ENCODE results near the gene CHRM4. TPM values are rescaled to one million over a fixed set of nuclear protein-coding genes. Genes with fewer than 3 reads are reported as not detected.
"Not testable (repeated sequence)": the region's sequence is repeated elsewhere in the genome, so short reads cannot be mapped to it uniquely, and the experiment has no call there.

Gene CHRM4
- total RNA-seq, 2 donors from 2014 or later = 1.8 TPM; not detected in 1

DNA sequence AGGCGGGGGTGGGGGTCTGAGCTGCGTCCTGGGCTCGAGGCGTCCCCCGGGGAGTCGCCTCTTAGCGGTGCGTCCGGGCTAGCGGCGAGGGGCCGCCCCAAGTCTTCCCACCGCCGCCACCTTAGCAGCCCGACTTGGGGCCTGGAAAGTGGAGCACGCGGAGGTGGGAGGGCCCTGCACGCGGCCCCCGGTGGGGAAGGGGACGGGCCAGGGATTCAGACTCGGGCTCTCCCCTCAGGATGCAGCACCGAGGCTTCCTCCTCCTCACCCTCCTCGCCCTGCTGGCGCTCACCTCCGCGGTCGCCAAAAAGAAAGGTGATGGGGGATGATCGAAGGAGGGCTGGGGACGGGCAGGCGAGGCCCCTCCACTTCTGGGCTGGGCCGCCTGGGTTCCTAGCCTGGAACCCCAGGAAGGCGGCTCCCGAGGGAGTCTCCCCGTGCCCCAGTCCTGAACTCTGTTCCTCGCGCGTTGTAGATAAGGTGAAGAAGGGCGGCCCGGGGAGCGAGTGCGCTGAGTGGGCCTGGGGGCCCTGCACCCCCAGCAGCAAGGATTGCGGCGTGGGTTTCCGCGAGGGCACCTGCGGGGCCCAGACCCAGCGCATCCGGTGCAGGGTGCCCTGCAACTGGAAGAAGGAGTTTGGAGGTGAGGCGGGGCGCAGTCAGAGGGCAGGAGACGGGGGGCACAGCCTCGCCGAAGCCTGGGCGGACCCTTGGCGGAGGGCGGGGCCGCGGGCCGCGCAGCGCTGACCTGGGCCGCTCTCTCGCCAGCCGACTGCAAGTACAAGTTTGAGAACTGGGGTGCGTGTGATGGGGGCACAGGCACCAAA, 9.5 kb downstream of the CHRM4 start:
- no peaks in the 10 kb centered on the region for H3K36me3 ChIP-seq
- no peaks in the 10 kb centered on the region for H3K9me3 ChIP-seq
- no peak overlapping the region for H3K27ac ChIP-seq
- ATAC-seq (ENCODE audit: insufficient number of reproducible peaks, low FRiP score, low read depth) (no peak), DNase-seq (ENCODE audit: low spot score) (no peak)
- H3K4me3 ChIP-seq = peak overlapping the region; percentile 93
- TF ChIP-seq, protein P1, sequence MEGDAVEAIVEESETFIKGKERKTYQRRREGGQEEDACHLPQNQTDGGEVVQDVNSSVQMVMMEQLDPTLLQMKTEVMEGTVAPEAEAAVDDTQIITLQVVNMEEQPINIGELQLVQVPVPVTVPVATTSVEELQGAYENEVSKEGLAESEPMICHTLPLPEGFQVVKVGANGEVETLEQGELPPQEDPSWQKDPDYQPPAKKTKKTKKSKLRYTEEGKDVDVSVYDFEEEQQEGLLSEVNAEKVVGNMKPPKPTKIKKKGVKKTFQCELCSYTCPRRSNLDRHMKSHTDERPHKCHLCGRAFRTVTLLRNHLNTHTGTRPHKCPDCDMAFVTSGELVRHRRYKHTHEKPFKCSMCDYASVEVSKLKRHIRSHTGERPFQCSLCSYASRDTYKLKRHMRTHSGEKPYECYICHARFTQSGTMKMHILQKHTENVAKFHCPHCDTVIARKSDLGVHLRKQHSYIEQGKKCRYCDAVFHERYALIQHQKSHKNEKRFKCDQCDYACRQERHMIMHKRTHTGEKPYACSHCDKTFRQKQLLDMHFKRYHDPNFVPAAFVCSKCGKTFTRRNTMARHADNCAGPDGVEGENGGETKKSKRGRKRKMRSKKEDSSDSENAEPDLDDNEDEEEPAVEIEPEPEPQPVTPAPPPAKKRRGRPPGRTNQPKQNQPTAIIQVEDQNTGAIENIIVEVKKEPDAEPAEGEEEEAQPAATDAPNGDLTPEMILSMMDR (IDR thresholded peaks at IDR 0.05) = no peak
- H3K27me3 ChIP-seq (replicated peaks; ENCODE audit: insufficient read depth) = no peaks in the 10 kb centered on the region
- H3K4me1 ChIP-seq (ENCODE audit: control insufficient read depth in 1 of 2, low read depth in 2 of 2) = peaks cover 9 to 11% of the 10 kb centered on the region in 2 donors

DNA sequence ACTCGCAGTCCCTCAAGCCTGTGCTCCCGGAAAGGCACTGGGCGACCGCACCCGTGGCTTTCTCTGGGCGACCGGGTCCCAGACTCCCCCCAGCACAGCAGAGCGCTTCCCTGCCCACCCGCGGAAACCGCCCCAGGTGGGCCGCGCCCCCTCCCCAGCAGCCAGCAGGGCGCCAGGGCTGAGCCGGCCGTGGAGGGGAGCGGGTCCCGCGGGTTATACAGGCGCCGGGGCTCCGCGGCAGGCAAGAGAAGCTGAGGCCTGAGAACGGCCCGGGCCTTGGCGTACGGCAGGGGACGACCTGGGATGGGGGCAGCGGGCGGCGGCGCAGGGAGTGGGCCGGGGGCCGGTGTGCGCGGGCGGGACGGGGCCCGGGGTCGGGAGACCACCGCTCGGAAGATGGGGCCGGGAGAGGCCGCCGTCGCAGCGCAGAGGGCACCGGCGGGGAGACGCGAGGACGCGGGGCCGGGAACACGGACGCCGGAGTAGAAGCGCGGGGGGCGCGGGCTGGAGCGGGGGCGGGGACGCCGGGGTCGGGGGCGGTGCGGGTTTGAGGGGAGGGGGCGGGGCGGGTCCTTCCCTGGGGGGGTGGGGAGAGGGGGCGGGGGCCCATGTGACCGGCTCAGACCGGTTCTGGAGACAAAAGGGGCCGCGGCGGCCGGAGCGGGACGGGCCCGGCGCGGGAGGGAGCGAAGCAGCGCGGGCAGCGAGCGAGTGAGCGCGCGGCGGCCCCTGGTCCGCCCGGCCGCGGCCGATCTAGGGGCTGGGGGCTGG, 10.3 kb downstream of the CHRM4 start, which contains the start of gene MDK:
Gene MDK (plus strand): TSS at position 622 of the 771 bp plus-strand sequence. CDS start 389 bp downstream, outside the sequence.
- DNase-seq (ENCODE audit: low spot score) (no peak), ATAC-seq (ENCODE audit: insufficient number of reproducible peaks, low FRiP score, low read depth) (no peak)
- peaks cover 5% of the 10 kb centered on the region for H3K36me3 ChIP-seq
- no peaks in the 10 kb centered on the region for H3K27me3 ChIP-seq (replicated peaks; ENCODE audit: insufficient read depth)
- no peaks in the 10 kb centered on the region for H3K9me3 ChIP-seq
- peaks cover 9 to 11% of the 10 kb centered on the region in 2 donors for H3K4me1 ChIP-seq (ENCODE audit: control insufficient read depth in 1 of 2, low read depth in 2 of 2)
- TF ChIP-seq, protein P1 (IDR thresholded peaks at IDR 0.05) = no peak
- peak within 1 kb of the TSS; percentile 93 for H3K4me3 ChIP-seq
- H3K27ac ChIP-seq = peak within 1 kb of the TSS in 1 of 2 donors; percentile 26

DNA sequence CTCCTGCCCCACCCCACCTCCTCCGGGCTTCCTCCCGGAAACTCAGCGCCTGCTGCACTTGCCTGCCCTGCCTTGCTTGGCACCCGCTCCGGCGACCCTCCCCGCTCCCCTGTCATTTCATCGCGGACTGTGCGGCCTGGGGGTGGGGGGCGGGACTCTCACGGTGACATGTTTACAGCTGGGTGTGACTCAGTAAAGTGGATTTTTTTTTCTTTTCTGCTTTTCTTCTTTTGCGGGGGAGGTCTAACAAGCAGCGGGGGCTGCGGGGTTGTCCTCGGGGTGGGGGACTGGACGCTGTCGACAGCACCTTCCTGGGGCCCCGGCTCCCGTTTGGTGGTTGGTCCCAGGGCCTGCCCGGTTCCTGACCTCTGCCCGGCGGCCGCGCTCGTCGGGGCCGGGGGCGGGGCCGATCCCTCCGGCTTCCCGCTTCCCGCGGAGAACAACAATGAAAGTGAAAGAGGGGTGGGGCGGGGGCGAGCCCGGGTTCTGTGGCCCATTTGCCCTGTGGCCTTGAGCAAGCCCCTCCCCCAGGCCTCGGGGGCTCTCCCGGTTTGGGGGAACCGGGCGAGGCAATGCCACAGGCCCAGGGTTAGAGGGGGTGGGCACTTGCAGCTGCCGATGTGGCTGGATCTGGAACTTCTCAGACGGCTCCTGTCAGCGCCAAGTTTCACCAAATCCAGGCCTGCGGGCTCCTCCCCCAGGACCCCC, 11.1 kb downstream of the CHRM4 start:
- peaks cover 12% of the 10 kb centered on the region for H3K36me3 ChIP-seq
- ATAC-seq (ENCODE audit: insufficient number of reproducible peaks, low FRiP score, low read depth) (peak; percentile 32), DNase-seq (ENCODE audit: low spot score) (no peak)
- TF ChIP-seq, protein P1 (IDR thresholded peaks at IDR 0.05) = no peak
- H3K4me3 ChIP-seq = peak overlapping the region; percentile 93
- peak overlapping the region in 1 of 2 donors; percentile 26 for H3K27ac ChIP-seq
- H3K9me3 ChIP-seq = no peaks in the 10 kb centered on the region
- peaks cover 9 to 11% of the 10 kb centered on the region in 2 donors for H3K4me1 ChIP-seq (ENCODE audit: control insufficient read depth in 1 of 2, low read depth in 2 of 2)
- no peaks in the 10 kb centered on the region for H3K27me3 ChIP-seq (replicated peaks; ENCODE audit: insufficient read depth)

DNA sequence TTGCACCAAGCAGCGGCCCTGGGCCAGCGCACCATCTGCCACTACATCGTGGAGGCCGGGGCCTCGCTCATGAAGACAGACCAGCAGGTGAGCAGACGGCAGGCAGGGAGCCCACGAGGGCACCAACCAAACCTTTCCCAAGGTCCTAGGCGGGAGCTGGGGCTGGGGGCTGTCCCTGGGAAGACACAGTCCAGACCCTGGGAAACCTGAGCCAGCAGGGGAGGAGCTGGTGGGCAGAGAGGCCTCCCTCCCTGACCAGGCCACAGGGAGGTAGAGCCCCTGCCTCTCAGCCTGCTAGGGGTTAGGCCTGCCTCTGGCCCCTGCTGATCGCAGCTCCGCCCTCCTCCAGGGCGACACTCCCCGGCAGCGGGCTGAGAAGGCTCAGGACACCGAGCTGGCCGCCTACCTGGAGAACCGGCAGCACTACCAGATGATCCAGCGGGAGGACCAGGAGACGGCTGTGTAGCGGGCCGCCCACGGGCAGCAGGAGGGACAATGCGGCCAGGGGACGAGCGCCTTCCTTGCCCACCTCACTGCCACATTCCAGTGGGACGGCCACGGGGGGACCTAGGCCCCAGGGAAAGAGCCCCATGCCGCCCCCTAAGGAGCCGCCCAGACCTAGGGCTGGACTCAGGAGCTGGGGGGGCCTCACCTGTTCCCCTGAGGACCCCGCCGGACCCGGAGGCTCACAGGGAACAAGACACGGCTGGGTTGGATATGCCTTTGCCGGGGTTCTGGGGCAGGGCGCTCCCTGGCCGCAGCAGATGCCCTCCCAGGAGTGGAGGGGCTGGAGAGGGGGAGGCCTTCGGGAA, 11.9 kb downstream of the CHRM4 start:
- peak overlapping the region; percentile 93 for H3K4me3 ChIP-seq
- H3K27me3 ChIP-seq (replicated peaks; ENCODE audit: insufficient read depth); ATAC-seq (ENCODE audit: insufficient number of reproducible peaks, low FRiP score, low read depth); DNase-seq (ENCODE audit: low spot score); H3K9me3 ChIP-seq: not testable (repeated sequence)
- peaks cover 20% of the 10 kb centered on the region for H3K36me3 ChIP-seq
- peaks cover 9 to 11% of the 10 kb centered on the region in 2 donors for H3K4me1 ChIP-seq (ENCODE audit: control insufficient read depth in 1 of 2, low read depth in 2 of 2)
- H3K27ac ChIP-seq = peak overlapping the region in 1 of 2 donors; percentile 8

Measured in thoracic aorta (tissue), 2 donors.